ENCODE measurements around the gene NELL1.

NELL1 gene

GRCh38 chr11:21456186-21456585 lies 786.8 kb downstream of the NELL1 start:
- no peak for DNase-seq

- no peak for DNase-seq
Measured at GRCh38 chr11:21460082-21460481, 790.7 kb downstream of the NELL1 start.

GRCh38 chr11:21461701-21462100 lies 792.3 kb downstream of the NELL1 start:
- DNase-seq = no peak

GRCh38 chr11:21464601-21465193 lies 795.3 kb downstream of the NELL1 start:
- no peak for DNase-seq

GRCh38 chr11:21465203-21465602 lies 795.8 kb downstream of the NELL1 start:
- DNase-seq = no peak

GRCh38 chr11:21465920-21466319 lies 796.5 kb downstream of the NELL1 start:
- no peak for DNase-seq

- DNase-seq = no peak
Measured at GRCh38 chr11:21470521-21470920, 801.1 kb downstream of the NELL1 start.

- DNase-seq = no peak
Measured at GRCh38 chr11:21472261-21472660, 802.9 kb downstream of the NELL1 start.

- no peak for DNase-seq
Measured at GRCh38 chr11:21474529-21474928, 805.1 kb downstream of the NELL1 start.

- DNase-seq = no peak
Measured at GRCh38 chr11:21475276-21475675, 805.9 kb downstream of the NELL1 start.

GRCh38 chr11:21476588-21476987 lies 807.2 kb downstream of the NELL1 start:
- no peak for DNase-seq

GRCh38 chr11:21480240-21480639 lies 810.9 kb downstream of the NELL1 start:
- no peak for DNase-seq

- DNase-seq = no peak
Measured at GRCh38 chr11:21481255-21481654, 811.9 kb downstream of the NELL1 start.

- DNase-seq = no peak
Measured at GRCh38 chr11:21484039-21484438, 814.7 kb downstream of the NELL1 start.

GRCh38 chr11:21485006-21485405 lies 815.6 kb downstream of the NELL1 start:
- no peak for DNase-seq

- no peak for DNase-seq
Measured at GRCh38 chr11:21485426-21485825, 816.0 kb downstream of the NELL1 start.

- no peak for DNase-seq
Measured at GRCh38 chr11:21489416-21490115, 820.2 kb downstream of the NELL1 start.

GRCh38 chr11:21492931-21493330 lies 823.5 kb downstream of the NELL1 start:
- DNase-seq = no peak

GRCh38 chr11:21494946-21495345 lies 825.6 kb downstream of the NELL1 start:
- DNase-seq = no peak

- DNase-seq = no peak
Measured at GRCh38 chr11:21495879-21496278, 826.5 kb downstream of the NELL1 start.

- no peak for DNase-seq
Measured at GRCh38 chr11:21501245-21501644, 831.9 kb downstream of the NELL1 start.

- no peak for DNase-seq
Measured at GRCh38 chr11:21505070-21505469, 835.7 kb downstream of the NELL1 start.

- no peak for DNase-seq
Measured at GRCh38 chr11:21511835-21512440, 842.6 kb downstream of the NELL1 start.

- no peak for DNase-seq
Measured at GRCh38 chr11:21514316-21514715, 844.9 kb downstream of the NELL1 start.

GRCh38 chr11:21520244-21520643 lies 850.9 kb downstream of the NELL1 start:
- no peak for DNase-seq
